ENCODE measurements around the gene CCNE1.

CCNE1 gene

DNA sequence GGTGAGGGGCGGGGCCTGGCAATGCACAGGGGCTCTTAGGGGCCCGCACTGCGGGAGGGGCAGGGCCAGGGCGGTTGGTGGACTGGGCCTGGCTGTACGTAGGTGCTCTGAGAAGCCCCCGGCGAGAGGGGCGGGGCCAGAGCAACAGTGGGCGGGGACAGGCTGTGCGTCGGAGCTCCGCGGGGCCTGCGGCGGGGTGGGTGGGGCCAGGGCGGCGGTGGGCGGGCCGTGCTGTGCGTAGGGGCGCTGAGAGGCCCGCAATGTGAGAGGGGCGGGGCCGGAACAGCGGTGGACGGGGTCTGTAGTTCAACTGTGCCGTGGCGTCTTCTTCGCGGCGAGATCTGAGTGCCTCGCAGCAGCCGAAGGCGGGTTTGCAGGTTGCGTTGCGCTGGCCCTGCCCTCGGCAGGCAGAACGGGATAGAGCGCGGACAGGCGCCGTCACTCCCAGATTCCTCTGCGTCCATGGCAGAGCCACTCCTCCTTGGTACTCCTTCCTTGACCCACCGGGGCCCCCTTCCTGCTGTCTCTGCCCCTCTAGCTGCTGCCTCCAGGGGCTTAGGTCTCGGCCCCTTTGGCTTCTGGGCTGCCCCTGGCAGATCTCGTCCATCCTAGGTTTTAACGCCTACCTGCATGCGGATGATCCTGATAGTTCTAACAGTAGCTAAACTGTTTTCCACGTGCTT lies 33.2 kb downstream of the CCNE1 start:
- peak; percentile 92 to 94 for DNase-seq (ENCODE audit: low read depth in 2 of 2)

DNA sequence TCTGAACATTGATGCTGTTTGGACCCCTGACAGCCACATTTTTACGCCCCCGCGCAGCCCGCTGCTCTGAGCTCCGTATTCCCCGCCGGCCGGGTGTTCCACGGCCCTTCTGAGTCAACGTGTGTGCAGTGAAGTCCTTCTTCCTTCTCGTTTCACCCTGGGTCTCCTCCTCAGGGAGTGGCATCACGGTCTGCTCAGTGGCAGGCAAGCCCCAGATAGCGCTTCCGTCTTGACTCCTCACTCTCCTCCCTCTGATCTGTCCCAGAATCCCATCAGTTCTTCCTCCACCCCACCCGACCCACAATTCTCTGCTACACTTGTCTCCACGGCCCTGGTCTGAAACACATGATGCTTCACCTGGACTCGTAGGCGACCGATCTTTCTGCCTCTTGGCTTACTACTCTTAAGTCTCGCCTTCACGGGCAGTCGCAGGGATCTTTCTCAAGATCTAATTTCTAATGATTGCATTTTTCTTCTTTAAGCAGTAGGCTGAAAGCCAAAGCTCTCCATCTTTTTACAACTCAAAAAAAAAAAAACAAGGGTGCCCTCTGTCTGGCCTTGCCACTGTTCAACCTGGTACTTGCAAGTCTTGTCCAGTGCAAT lies 33.9 kb downstream of the CCNE1 start:
- peak in 1 of 2 donors; percentile 7 for DNase-seq (ENCODE audit: low read depth in 2 of 2)

DNA sequence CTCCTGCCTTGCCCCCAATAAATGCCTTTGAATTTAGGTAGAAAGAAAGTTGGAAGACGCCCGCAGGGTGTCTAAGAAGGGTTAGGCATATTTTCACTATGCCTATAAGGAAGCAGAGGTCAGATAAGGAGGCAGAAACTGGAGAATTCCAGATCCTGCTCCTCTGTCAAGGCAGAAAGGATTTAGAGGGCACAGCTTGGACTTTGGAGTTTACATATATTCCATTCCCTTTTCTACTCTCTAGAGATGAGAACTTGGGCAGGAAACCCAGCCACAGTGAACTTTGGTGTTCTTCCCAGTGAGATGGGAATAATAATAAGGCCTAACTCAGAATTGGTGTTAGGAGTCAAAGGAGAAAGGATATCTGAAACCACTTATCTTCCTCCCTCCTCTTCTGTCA lies 37.4 kb downstream of the CCNE1 start:
- DNase-seq (ENCODE audit: low read depth in 2 of 2), result no peak

DNA sequence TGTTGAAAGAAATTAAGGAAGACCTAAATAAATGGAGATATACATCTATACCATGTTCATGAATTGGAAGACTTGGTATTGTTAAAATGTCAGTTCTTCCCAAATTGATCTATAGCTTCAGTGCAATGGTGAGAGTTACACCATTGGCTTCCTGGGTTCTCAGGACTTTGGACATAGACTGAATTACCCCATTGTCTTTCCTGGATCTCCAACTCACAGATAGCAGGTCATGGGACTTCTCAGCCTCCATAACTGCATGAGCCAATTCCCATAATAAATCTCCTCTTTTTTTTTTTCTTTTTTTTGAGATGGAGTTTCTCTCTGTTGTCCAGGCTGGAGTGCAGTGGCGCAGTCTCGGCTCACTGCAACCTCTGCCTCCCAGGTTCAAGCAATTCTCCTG lies 38.7 kb downstream of the CCNE1 start:
- no peak for DNase-seq (ENCODE audit: low read depth in 2 of 2)

DNA sequence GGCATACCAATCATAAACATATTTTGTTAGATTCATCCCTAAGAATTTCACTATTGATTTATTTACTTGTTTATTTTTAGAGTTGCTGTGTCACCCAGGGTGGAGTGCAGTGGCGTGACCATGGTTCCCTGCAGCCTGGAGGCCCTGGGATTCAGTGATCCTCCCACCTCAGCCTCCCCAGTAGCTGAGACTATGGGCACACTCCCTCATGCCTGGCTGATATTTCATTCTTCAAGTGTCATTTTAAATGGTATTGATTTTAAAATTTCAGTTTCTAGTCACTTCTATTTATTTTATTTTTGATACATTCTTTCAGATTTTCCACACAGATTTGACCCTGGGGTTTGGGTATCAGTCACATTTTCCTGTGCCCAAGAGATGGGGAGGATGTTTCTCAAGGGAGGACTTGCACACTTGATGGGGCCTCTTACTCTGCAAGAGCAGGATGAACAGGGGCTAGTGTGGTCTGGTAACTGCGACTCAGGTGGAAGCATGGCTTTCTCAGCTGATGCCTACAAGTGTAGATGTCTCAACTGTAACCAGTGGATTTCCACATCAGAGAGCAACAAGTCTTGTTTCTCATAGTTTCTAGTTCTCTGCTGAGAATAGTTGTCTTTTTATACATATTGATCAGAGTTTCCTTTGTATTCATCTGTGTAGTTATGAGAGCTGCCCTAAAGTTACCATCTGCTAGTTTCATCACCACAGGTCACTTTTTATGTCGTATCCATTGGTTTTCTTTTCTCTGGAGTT lies 40.2 kb downstream of the CCNE1 start:
- no peak for DNase-seq (ENCODE audit: low read depth in 2 of 2)

DNA sequence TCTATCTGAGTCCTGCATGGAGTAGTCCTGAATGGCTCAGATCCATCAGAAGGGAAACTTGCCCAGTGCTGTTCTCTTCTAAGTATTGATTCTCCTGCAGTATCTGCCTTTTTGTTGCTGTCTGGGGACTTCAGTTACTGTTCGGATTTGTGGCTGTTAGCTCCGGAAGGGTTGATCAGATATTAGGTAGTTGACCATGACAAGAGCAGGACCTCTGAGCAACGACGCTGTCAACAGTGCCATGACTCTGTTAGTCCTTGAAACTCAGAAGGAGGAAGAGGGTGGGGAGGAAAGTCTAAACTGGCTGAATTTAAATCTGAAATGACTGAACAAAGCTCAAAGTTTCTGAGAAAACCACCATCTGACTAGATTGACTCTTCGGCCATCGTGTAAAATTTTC lies 42.2 kb downstream of the CCNE1 start:
- no peak for DNase-seq (ENCODE audit: low read depth in 2 of 2)

DNA sequence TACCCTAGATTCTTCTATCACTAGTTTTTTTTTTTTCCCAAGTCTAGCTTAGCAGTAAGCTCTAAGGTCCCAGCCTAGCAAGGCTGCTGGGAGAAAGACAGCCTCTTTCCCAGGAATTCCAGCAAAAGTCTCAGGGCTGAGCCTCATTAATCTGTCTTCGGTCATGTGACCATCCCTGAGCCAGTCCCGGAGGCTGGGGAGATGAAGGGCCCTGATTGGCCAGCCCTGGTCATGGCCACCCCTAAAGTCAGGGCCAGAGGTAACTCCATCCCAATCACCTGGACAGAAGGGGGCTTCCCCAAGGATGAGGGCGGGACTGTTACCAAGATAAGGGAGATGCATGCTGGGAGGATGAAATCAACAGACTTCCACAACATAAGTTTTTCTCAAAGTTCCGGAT lies 43.3 kb downstream of the CCNE1 start:
- DNase-seq (ENCODE audit: low read depth in 2 of 2), result no peak

DNA sequence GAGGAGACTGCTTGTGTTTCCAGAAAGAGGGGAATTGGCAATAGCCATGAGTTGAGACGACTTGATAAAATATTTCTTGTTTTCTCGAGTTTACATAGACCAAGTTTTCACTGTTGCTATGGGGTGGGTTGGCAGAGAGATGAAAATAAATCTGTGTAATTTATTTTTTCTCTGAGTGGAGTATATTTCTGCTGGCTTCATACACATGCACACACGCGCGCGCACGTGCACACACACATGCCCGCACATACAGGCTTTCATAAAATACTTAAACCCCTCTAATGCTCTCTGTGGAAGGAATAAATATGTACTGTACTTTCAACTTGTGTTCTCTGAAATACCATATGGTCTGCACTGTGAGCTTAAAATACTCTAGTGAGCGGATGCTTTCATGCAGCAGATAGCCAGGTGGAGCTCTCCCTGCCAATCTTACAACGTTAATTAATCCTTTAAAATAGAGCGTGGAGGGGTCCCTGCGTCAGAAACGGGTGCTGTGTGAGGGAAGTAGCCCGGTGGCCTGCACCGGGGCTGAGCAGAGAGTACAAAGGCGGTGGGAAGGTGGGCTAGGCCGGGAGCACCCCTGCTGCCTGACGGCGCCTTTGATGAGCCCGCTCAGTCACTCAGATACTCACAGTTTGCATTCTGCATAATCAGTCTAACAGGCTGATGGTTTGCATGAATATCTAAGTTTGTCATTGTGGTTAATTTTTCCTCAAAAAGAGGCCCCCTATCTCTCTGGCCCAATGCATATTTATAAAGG lies 44.1 kb downstream of the CCNE1 start:
- DNase-seq (ENCODE audit: low read depth in 2 of 2), result no peak

DNA sequence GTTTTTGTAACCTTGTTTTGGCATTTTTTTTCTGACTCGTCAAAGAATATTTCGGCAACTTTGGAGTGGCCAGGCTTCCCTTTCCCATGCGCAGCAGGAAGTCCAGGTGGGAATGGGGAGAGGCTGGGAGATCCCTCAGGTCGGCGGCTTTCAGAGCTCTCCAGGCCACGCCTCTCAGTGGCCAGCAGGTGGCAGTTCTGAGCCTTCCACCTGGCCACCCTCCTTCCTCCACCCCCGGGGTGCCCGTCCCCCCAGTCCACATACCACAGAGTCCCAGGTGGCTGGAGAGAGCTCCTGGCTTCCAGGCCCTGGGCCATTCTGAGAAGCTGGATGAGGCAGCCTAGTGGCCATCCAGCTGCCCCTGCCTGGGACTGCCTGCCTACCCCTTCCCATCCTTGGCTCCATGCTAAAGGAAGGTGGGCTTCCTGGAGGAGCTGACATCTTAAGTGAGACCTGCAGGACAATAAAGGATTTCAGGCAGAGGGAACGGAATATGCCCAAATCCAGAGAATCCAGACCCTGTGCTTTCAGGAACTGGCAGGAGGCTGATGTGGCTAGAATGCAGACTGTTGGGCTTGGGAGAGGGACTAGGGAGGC lies 46.3 kb downstream of the CCNE1 start:
- DNase-seq (ENCODE audit: low read depth in 2 of 2), result no peak

DNA sequence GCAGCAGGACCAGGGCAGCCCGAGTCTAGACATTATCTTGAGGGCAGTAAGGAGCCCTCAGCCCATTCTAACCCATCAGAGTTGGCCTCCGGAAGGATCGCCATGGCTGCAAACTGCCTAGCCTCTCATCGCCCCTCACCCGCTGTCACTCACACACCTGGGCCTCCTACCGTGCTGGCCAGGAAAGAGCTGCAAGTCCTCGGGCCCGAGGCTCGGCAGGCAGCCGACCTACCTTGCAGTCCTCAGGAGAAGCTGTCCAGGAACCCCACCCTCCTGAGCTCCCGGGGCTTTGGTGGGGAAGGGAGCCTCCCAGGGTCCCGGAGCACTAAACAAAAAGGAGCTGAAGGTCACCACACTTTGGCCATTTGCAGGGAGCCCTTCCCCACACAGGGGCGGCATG lies 46.8 kb downstream of the CCNE1 start:
- DNase-seq (ENCODE audit: low read depth in 2 of 2), result no peak

DNA sequence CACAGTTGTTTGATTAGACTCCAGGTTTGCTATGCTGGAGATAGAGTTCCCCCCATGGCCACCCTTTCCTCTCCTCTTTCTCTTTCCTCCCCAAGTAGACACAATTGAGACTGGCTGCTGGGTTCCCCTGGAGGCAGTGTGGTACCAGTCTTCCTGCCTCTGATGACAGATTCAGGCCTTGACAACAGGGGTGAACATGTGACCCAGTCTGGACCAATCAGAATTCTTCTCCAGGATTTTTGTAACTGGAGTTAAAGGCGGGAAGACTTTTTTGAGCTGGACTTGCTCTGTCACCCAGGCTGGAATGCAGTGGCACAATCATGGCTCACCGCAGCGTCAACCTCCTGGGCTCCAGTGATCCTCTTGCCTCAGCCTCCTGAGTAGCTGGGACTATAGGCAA lies 48.7 kb downstream of the CCNE1 start:
- DNase-seq (ENCODE audit: low read depth in 2 of 2), result no peak

DNA sequence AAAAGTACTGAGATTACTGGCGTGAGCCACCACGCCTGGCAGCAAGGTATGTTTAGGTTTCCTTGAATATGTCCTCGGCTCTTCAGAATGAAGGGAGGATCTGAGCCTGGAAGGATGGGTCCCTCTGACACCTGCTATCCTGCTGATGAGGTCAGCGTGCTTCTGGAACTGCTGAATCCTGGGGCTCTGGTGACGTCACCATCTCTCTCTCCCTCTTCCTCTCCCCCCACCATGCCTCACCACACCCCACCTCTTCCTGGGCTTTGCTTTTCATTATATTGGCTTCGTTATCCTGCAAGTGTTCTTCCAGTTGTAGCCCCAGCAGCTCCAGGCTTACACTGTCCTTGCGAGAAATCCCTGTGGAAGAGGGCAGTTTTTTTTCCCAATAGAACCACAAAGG lies 49.8 kb downstream of the CCNE1 start:
- DNase-seq (ENCODE audit: low read depth in 2 of 2), result no peak

DNA sequence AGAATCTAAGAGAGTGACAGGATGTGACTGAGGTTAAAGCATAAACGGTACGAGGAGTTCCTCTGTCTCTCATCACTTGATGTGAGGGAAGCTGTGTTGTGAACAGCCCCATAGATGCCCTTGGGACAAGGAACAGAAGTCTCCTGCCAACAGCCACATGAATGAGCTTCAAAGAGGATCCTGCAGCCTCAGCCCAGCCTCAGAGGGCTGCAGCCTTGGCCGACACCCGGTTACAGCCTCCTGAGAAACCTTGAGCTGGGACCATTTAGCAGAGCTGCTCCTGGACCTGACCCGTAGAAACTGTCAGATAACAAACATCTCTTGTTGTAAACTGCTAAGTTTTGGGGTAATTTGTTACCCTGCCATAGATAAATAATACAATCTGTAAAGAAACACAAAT lies 54.2 kb downstream of the CCNE1 start:
- DNase-seq (ENCODE audit: low read depth in 2 of 2), result no peak

DNA sequence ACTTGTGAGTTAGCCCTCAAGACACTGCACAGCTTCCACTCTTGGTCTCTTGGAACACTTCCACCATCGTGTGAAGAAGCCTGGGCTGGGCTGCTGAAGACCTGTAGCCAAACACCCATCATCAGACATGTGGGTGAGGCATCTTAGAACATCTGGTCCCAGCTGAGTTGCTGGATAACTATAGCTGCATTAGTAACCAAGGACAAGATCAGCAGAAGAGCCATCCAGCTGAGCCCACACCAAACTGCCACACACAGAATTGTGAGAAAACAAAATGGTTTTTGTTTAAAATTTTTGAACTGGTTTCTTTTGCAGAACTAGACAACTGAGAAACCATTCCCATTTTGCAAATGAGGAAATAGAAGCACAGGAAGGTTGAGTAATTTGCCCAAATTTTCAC lies 56.2 kb downstream of the CCNE1 start:
- DNase-seq (ENCODE audit: low read depth in 2 of 2), result no peak

DNA sequence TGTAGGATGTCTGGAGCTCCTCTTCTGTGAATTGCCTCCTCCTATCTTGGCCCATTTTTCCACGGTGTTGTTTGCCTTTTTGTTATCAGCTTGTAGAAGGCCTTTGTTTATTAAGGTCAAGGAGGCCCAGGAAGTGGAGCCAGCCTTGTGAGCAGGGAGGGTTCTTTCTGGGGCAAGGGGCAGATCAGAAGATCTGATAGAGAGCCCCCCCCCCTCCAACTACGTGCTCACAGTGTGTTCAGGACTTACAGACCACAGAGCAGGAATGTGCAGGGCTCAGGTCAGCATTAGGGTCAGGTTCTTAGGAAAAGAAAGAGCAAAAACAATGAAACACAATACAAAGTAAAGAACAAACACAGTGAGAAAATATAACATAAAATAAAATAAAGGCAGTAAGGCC lies 59.4 kb downstream of the CCNE1 start:
- no peak for DNase-seq (ENCODE audit: low read depth in 2 of 2)

DNA sequence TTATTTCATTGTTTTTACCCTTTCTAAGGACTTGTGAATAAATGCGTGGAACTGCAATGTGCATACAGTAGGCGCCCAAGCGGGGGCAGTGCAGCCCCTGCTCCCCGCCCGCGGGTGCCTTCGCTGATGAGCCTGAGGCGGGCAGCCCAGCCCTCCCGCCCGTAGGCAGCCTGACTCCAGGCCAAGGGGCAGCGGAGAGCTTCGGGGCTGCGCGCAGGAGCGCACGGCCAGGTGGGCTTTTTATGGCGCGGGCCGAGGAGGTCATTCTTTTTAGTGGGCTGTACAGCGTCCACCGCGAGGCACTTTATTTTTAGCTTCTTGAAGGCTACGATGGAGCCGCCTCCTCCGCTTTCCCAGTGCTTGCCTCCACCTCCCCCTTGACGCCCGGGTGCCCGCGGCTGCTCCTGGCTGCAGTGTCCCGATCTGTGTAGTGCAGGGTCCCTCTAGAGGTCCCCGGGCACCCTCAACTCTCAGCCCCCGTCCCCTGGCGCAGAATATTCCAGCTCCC lies 60.5 kb downstream of the CCNE1 start:
- DNase-seq (ENCODE audit: low read depth in 2 of 2), result no peak

DNA sequence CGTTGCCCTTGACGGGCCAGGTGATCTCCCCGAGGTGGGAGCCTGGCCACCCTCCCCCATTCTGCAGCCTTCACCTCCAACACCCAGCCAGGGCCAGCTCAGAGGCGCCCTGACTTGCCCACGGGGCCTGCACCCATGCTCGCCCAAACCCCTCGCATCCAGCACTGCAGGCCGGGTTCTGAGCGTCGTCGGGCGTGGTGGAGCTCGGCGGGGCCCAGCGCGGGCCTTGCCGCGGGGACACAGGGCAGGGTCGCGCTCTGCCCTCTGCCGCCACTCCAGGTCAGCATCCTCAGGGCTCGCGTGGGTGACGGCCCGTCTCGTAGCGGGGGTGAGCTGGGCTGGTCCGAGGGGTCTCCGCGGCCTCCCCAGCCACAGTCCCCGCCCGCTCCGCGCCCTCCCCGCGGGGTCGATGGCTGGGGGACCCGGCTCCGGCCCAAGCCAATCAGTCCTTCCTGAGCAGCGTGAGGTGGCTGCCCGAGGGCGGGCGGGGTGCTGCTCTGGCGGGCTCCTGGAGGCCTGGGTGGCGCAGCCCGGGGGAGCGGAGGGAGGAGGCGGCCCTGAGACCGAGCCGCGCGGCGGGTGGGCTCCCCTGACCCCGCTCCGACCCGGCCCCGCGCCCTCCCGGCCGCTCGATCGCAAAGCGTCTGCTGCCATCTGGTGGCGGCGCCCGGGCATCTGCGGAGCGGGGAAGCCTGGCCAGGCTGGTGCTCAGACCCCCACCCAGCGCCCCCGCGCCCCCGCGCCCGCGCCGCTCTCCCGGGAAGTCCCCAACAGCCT lies 61.4 kb downstream of the CCNE1 start:
- peak; percentile 33 to 45 for DNase-seq (ENCODE audit: low read depth in 2 of 2)

Data from stimulated activated CD8-positive, alpha-beta memory T cell treated with anti-CD3 and anti-CD28 coated beads, Interleukin-2, amount 100 ng/mL, for 1 hour (primary cell).